ENCODE measurements around the gene STPG3. TPM values are rescaled to one million over a fixed set of nuclear protein-coding genes. Genes with fewer than 3 reads are reported as not detected.

Gene STPG3
- total and polyA plus RNA-seq, 9 of the 15 experiments (the other 6 are each of a cell fraction or from before 2014, with no cell fraction given) = not detected

DNA sequence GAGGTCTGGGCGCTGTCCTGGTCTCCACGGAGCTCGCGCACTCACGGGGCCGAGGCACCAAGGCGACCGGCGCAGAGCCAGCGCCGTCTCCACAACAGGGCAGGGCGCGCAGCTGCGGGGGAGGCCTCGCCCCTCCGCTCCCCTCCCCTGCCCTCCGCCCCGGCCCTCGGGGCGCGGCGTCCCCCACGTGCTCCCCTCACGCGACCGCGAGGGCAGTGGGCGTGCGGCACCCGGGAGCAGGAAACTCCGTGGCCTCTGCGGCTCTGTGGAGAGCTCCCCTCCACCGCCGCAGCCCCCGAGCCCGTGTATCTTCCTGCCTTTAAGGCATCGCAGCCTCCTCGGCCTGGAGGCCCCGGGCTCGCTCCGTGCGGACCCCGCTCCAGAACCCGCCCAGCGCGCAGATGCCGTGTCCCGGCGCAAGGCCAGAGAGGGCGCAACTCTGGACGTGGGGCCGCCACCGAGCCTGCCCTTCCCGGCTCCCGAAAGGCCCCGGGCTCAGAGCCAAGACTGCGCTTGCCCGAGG is 10.7 kb upstream of the STPG3 start (continued):
- TF ChIP-seq, protein P1, sequence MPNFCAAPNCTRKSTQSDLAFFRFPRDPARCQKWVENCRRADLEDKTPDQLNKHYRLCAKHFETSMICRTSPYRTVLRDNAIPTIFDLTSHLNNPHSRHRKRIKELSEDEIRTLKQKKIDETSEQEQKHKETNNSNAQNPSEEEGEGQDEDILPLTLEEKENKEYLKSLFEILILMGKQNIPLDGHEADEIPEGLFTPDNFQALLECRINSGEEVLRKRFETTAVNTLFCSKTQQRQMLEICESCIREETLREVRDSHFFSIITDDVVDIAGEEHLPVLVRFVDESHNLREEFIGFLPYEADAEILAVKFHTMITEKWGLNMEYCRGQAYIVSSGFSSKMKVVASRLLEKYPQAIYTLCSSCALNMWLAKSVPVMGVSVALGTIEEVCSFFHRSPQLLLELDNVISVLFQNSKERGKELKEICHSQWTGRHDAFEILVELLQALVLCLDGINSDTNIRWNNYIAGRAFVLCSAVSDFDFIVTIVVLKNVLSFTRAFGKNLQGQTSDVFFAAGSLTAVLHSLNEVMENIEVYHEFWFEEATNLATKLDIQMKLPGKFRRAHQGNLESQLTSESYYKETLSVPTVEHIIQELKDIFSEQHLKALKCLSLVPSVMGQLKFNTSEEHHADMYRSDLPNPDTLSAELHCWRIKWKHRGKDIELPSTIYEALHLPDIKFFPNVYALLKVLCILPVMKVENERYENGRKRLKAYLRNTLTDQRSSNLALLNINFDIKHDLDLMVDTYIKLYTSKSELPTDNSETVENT (CRISPR knock-in tag; IDR thresholded peaks at IDR 0.05) = peak; percentile 85; the same call in 1 of the 2 replicates
- TF ChIP-seq CXXC5 (CRISPR knock-in tag; IDR thresholded peaks at IDR 0.05) (peak; percentile 92), TGIF2 (CRISPR knock-in tag; IDR thresholded peaks at IDR 0.05) (no peak), PHTF2 (CRISPR knock-in tag; IDR thresholded peaks at IDR 0.05) (no peak), ZNF311 (CRISPR knock-in tag; IDR thresholded peaks at IDR 0.05) (0 out of 2 replicates have a peak, but pooled peaks have one; percentile 45), ZNF140 (CRISPR knock-in tag; IDR thresholded peaks at IDR 0.05) (no peak), ZNF57 (CRISPR knock-in tag; IDR thresholded peaks at IDR 0.05) (0 out of 2 replicates have a peak, but pooled peaks have one; percentile 59), ZNF263 (CRISPR knock-in tag; IDR thresholded peaks at IDR 0.05; ENCODE audit: borderline replicate concordance) (no peak; the same call in 1 of the 2 replicates), ETV5 (CRISPR knock-in tag; IDR thresholded peaks at IDR 0.05; ENCODE audit: low read depth) (peak; percentile 68; the same call in 1 of the 2 replicates), MXI1 (IDR thresholded peaks at IDR 0.05; ENCODE audit: low read depth, low read length) (no peak), ZNF785 (CRISPR knock-in tag; IDR thresholded peaks at IDR 0.05) (no peak)
- TF ChIP-seq, protein P2, sequence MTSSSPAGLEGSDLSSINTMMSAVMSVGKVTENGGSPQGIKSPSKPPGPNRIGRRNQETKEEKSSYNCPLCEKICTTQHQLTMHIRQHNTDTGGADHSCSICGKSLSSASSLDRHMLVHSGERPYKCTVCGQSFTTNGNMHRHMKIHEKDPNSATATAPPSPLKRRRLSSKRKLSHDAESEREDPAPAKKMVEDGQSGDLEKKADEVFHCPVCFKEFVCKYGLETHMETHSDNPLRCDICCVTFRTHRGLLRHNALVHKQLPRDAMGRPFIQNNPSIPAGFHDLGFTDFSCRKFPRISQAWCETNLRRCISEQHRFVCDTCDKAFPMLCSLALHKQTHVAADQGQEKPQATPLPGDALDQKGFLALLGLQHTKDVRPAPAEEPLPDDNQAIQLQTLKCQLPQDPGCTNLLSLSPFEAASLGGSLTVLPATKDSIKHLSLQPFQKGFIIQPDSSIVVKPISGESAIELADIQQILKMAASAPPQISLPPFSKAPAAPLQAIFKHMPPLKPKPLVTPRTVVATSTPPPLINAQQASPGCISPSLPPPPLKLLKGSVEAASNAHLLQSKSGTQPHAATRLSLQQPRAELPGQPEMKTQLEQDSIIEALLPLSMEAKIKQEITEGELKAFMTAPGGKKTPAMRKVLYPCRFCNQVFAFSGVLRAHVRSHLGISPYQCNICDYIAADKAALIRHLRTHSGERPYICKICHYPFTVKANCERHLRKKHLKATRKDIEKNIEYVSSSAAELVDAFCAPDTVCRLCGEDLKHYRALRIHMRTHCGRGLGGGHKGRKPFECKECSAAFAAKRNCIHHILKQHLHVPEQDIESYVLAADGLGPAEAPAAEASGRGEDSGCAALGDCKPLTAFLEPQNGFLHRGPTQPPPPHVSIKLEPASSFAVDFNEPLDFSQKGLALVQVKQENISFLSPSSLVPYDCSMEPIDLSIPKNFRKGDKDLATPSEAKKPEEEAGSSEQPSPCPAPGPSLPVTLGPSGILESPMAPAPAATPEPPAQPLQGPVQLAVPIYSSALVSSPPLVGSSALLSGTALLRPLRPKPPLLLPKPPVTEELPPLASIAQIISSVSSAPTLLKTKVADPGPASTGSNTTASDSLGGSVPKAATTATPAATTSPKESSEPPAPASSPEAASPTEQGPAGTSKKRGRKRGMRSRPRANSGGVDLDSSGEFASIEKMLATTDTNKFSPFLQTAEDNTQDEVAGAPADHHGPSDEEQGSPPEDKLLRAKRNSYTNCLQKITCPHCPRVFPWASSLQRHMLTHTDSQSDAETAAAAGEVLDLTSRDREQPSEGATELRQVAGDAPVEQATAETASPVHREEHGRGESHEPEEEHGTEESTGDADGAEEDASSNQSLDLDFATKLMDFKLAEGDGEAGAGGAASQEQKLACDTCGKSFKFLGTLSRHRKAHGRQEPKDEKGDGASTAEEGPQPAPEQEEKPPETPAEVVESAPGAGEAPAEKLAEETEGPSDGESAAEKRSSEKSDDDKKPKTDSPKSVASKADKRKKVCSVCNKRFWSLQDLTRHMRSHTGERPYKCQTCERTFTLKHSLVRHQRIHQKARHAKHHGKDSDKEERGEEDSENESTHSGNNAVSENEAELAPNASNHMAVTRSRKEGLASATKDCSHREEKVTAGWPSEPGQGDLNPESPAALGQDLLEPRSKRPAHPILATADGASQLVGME (CRISPR knock-in tag; IDR thresholded peaks at IDR 0.05) = peak; percentile 86; the same call in 1 of the 2 replicates
